HCEC 1CT (cell line): Measurements from ENCODE around the gene TNNT3.
"Not testable (repeated sequence)": the region's sequence is repeated elsewhere in the genome, so short reads cannot be mapped to it uniquely, and the experiment has no call there.

ENCODE experiments used
- DNase-seq: peaks from one replicate; pipeline ENCODE4 v3.0.0-alpha.2; 2017

TNNT3 gene

GRCh38 chr11:1936072-1936780, 16.7 kb downstream of the TNNT3 start:
- DNase-seq: no peak

- no peak for DNase-seq
Observed at GRCh38 chr11:1936781-1937615, 17.5 kb downstream of the TNNT3 start.

- DNase-seq: no peak
Observed at GRCh38 chr11:1937616-1938342, 18.3 kb downstream of the TNNT3 start.

DNA sequence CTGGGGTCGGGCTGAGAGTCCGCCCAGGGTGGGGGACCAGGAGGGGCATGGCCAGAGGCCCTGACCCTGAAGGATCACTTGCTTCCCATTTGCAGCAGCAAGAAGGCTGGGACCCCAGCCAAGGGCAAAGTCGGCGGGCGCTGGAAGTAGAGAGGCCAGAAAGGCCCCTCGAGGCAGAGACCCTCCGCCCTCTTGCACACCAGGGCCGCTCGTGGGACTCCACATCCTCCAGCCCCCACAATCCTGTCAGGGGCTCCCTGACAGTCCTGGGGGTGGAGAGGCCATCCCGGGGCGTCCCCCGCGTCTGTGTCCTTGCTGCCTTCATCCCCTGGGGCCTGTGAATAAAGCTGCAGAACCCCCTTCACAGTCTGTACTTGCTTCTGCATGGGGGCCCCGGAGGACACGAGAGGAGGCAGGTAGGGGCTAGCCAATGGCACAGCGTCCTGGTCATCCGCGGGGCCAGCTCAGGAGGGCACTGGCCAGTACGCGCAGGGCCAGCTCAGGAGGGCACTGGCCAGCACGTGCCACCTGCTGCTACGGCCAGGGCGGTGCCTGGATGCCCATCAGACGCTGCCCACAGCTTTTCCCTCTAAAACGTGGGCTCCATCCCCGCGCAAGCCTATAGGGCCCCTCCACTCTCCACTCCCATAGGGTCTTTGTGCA, 19.0 kb downstream of the TNNT3 start:
- no peak for DNase-seq

- no peak for DNase-seq
Observed at GRCh38 chr11:1939006-1939625, 19.6 kb downstream of the TNNT3 start.

GRCh38 chr11:1939788-1940187, 20.3 kb downstream of the TNNT3 start:
- DNase-seq: not testable (repeated sequence)

DNA sequence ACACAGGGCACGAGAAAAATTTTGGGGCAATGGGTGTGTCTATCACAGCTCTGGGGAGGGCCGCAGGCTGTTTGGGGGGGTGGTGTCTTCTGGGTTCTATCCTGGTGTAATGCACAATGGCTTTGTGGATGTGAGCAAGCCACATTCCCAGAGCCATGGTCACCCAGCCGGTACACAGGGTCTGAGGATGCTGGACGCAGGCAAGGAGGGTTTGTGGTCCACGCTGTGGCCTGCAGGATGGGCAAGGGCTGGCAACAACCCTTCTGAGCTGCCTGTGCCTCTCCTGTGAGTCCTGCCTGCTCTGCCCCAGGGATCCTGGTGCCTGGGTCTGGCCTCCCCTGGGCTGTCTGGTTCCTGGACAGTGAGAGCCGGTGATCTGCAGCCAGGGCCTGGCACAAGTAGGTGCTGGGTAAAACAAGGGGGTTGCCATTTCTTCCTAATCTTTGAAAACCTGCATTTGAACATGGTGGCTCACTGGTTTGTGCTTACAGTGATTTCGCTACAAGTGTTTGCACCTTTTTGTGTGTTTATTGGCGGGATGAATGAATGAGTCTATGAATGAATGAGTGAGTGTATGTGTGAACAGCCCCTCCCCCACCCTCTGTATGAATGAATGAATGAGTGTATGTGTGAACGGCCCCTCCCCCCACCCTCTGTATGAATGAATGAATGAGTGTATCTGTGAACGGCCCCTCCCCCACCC, 23.2 kb downstream of the TNNT3 start:
- no peak for DNase-seq

GRCh38 chr11:1943576-1943975, 24.1 kb downstream of the TNNT3 start:
- no peak for DNase-seq

DNA sequence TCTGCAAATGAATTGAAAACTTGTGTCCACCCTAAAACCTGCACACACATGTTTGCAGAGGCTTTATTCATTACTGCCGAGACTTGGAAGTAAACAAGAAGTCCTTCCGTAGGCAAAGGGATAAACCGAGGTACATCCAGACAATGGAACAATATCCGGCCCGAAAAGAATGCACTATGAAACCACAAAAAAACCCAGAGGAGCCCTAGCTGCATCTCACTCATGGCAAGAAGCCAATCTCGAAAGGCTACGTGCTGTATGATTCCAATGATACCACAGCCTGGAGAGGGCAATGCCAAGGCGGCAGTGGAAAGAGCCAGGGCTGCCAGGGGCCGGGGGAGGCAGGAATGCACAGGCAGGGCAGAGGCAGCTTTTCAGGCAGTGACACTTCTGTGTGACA, 24.5 kb downstream of the TNNT3 start:
- no peak for DNase-seq

DNA sequence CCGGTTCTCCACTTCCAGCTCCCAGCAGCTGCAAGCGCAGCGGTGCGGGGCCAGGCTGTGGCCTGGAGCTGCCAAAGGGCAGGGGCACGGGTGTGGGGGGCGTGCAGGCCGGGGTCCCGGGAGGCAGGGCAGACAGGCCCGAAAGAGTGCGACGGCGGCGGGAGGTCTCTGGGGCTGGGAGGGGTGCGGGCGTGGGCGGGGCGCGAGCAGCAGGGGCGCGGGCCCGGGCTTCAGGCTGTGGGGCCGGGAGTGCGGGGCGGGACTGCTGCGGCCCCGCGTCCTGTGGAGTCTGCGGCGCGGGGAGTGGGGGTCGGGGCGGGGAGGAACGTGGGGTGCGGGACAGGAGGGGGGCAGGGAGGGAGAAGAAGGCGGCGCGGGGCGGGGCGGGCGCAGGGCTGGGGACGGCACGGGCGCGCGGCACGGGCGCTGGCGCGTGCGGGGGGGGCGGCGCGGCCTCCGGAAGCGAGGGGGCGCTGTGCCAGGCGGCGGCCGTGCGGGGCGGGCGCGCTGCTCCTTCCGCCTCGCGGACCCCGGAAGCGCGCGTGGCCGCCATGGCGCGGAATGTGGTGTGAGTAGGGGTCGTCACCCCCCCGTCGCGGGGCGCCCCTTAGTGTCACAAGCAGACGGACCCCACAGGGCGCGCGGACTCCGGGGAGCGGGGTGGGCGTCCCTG, 27.4 kb downstream of the TNNT3 start, which contains the start of gene MRPL23:
TSS of gene MRPL23 (plus strand) at position 521 of the 673 bp plus-strand sequence. CDS start at position 552, 31 bp downstream.
- DNase-seq: no peak

DNA sequence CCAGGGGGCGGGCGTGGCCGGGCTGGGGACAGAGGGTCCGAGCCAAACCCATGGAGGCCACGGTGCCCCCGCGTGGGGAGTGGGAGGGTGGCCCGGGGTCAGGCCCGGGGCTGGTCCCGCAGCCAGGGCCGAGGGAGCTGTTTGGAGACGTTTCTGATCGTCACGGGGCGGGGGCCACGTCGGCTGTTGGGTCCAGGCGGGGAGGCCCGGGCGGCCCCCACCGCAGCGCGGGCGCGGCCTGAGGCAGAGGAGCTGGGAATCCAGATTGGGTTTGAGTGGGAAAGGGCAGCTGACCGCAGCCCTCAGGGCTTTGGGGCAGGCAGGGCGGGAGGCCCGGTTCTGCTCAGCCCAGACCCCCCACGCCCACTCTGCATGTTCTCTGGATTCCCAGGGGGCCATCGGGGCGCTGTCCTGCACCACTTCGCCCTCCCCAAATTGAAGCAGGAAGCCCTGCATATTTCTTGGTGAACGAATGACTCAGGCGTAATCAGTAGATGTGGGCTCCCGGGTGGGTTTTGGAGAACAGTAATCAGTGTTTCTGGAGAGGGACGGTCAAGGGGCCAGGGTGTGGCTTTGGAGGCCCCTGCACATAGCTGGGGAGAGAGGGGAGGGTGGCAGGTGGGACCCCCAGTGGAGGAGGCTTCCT, 28.2 kb downstream of the TNNT3 start:
- no peak for DNase-seq

DNA sequence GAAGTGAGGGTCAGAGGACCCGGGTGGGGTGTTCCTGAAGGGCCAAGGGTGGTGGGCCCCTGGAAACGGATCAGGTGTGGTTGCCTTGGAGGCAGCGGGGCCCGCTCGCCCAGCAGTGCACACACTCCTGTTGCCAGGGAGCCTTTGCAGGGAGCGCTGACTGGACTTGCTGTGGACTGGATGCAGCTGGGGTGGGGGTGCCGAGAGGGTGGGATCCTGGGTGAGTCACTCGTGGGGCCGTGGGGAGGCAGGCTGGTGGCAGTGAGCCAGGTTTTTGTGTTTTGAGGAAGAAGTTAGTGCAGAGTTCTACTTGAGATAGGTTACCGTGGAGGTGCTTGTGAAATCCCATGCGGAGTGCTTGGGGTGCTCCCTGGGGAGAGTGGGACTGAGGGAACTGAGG, 28.9 kb downstream of the TNNT3 start:
- DNase-seq: no peak

DNA sequence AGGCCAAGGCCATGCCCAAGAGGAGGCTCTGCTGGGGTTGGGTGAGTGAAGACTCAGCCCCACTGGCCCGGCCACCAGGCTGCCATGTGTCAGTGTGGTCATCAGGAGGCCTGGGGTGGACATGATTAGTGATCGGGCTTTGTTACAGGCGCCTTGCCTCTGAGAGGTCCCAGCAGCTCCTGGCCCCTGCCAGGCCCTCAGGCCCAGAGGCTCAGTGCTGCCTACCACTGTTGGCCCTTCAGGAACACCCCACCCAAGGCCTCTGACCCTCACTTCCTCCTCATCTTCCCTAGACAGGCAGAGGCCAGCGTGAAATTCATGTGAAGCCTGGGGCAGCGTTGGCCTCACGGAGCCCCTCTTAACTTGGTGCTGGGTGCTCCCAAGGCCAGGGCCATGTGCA, 29.8 kb downstream of the TNNT3 start:
- DNase-seq: no peak

GRCh38 chr11:1949922-1950321, 30.4 kb downstream of the TNNT3 start:
- no peak for DNase-seq

DNA sequence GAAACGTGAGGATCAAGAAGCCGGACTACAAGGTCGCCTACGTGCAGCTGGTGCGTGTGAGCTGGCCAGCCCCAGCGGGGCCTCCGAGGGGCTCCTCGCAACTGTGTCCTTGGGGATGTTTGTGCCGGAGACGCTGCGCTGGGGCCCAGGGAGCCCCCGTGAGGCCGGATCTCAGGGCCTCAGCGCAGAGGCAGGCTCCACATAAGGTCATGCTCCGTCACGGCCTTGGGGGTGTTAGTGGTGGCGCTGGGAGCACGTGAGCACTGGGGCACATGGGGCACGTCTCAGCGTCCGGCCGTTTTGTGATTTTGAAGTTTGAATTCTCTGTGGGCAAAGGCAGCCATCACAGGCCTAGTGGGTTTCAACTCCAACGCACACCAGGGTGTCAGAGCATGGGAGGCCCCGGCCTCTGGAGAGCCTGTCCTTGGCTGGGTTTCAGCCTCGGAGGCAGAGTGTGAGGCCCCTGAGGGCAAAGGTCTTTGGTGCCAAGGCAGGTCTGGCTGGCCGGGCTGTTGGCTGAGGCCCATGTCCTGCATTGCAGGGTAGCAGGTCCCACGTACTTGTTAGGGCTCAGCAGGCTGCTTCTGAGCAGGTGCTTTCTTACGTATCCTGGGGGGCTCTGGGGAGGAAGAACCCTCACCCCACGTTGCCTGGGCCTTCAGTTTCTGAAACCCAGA, 33.4 kb downstream of the TNNT3 start:
- DNase-seq: no peak

GRCh38 chr11:1953489-1954266, 34.2 kb downstream of the TNNT3 start:
- DNase-seq: no peak

- DNase-seq: no peak
Observed at GRCh38 chr11:1958367-1958766, 38.9 kb downstream of the TNNT3 start.

DNA sequence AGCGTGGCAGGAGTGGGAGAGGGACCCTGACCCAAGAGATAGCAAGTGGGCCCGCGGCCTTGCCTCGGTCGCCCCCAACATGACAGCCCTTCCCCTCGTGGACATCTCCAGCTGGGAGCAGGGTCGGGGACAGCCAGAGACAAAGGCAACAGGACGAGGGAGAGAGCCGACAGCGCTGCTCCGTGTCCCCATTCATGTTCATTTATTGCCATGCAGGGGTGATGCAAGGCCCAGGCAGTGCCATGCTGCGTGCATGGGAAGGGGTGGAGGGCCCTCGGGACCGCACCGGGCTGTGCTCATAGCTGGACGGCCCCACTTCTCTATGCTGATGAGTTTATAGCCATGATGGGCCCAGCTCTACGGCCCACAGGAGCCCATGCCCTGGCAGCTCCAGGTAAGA, 40.3 kb downstream of the TNNT3 start:
- DNase-seq: no peak

DNA sequence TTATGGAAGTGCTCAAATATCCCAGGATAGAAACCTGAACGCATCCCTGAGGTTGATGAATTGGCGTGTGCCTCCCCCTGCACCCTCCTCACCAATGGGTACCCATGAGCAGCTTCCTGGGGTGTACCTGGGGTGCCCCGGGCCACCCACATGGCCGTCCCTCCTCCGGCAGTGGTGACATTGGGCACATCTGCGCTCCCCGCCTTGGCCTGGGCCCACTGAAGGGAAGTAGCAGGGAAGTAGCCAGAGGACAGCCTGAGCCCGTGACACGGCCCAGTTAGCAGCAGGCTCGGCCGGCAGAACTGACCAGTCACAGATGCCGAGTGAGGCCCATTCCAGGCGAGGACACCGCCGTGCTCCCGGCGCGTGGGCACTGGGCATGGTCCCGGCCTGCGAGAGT, 44.4 kb downstream of the TNNT3 start:
- DNase-seq: no peak
